DND-41 (cell line): ENCODE data around the gene PDE6G.

Source experiments
- CTCF ChIP-seq: IDR thresholded peaks from 2 replicates; pipeline ENCODE4 v1.5.1; 2012; ENCODE audit warnings: borderline replicate concordance, low read length, moderate library complexity, mild to moderate bottlenecking; ENCODE audit not compliant: poor library complexity, severe bottlenecking; ENCODE audit errors: extremely low read depth
- EZH2 ChIP-seq: IDR thresholded peaks from 3 replicates; pipeline ENCODE4 v1.6.1; 2012; ENCODE audit warnings: borderline replicate concordance, low read depth, mild to moderate bottlenecking, moderate library complexity, low read length, inconsistent platforms; ENCODE audit not compliant: severe bottlenecking

GRCh38 chr17:81697261-81698044 lies 41.1 kb upstream of the PDE6G start:
- TF ChIP-seq CTCF, result no peak
- no peak for TF ChIP-seq EZH2
